ENCODE data around the gene TMEM117.

The TMEM117 gene

GRCh38 chr12:43935581-43935980 is 99.7 kb downstream of the TMEM117 start:
- Mint-ChIP-seq H3K27me3 (no peaks in the 10 kb centered on the region), H3K4me3 (no peak overlapping the region), H3K27ac (no peak overlapping the region), H3K4me1 (ENCODE audit: low read depth) (no peaks in the 10 kb centered on the region), H3K9me3 (peaks cover 13% of the 10 kb centered on the region), H3K36me3 (ENCODE audit: low read depth) (peaks cover 19% of the 10 kb centered on the region)
- DNase-seq: no peak

GRCh38 chr12:43937947-43938346 is 102.1 kb downstream of the TMEM117 start:
- H3K4me3 Mint-ChIP-seq: no peak overlapping the region
- H3K4me1 Mint-ChIP-seq (ENCODE audit: low read depth): no peaks in the 10 kb centered on the region
- no peaks in the 10 kb centered on the region for H3K36me3 Mint-ChIP-seq (ENCODE audit: low read depth)
- no peaks in the 10 kb centered on the region for H3K9me3 Mint-ChIP-seq
- no peak for DNase-seq
- H3K27me3 Mint-ChIP-seq: no peaks in the 10 kb centered on the region
- no peak overlapping the region for H3K27ac Mint-ChIP-seq

GRCh38 chr12:43942379-43942778 is 106.5 kb downstream of the TMEM117 start:
- H3K4me3 Mint-ChIP-seq: no peak overlapping the region
- H3K36me3 Mint-ChIP-seq (ENCODE audit: low read depth): peaks cover 3% of the 10 kb centered on the region
- no peaks in the 10 kb centered on the region for H3K4me1 Mint-ChIP-seq (ENCODE audit: low read depth)
- no peak overlapping the region for H3K27ac Mint-ChIP-seq
- H3K9me3 Mint-ChIP-seq: no peaks in the 10 kb centered on the region
- no peak for DNase-seq
- H3K27me3 Mint-ChIP-seq: no peaks in the 10 kb centered on the region

- H3K27ac Mint-ChIP-seq: no peak overlapping the region
- no peaks in the 10 kb centered on the region for H3K4me1 Mint-ChIP-seq (ENCODE audit: low read depth)
- peaks cover 16% of the 10 kb centered on the region for H3K36me3 Mint-ChIP-seq (ENCODE audit: low read depth)
- H3K4me3 Mint-ChIP-seq: no peak overlapping the region
- H3K9me3 Mint-ChIP-seq: no peaks in the 10 kb centered on the region
- H3K27me3 Mint-ChIP-seq: no peaks in the 10 kb centered on the region
- DNase-seq: no peak
Observed at GRCh38 chr12:43945983-43946382, 110.1 kb downstream of the TMEM117 start.

GRCh38 chr12:43951286-43951685 is 115.4 kb downstream of the TMEM117 start:
- H3K4me1 Mint-ChIP-seq (ENCODE audit: low read depth): peaks cover 7% of the 10 kb centered on the region
- no peak for DNase-seq
- peaks cover 18% of the 10 kb centered on the region for H3K36me3 Mint-ChIP-seq (ENCODE audit: low read depth)
- H3K4me3 Mint-ChIP-seq: no peak overlapping the region
- H3K27me3 Mint-ChIP-seq: no peaks in the 10 kb centered on the region
- H3K9me3 Mint-ChIP-seq: peaks cover 6% of the 10 kb centered on the region
- H3K27ac Mint-ChIP-seq: no peak overlapping the region

GRCh38 chr12:43957732-43958372 is 122.0 kb downstream of the TMEM117 start:
- H3K4me1 Mint-ChIP-seq (ENCODE audit: low read depth): peaks cover 7% of the 10 kb centered on the region
- H3K36me3 Mint-ChIP-seq (ENCODE audit: low read depth): no peaks in the 10 kb centered on the region
- H3K27ac Mint-ChIP-seq: no peak overlapping the region

GRCh38 chr12:43964033-43964432 is 128.2 kb downstream of the TMEM117 start:
- Mint-ChIP-seq H3K27me3 (no peaks in the 10 kb centered on the region), H3K27ac (no peak overlapping the region), H3K9me3 (peaks cover 9% of the 10 kb centered on the region), H3K36me3 (ENCODE audit: low read depth) (no peaks in the 10 kb centered on the region), H3K4me3 (no peak overlapping the region), H3K4me1 (ENCODE audit: low read depth) (no peaks in the 10 kb centered on the region)
- no peak for DNase-seq

More at GRCh38 chr12:43957732-43958372, 122.0 kb downstream of the TMEM117 start:
- H3K9me3 Mint-ChIP-seq: no peaks in the 10 kb centered on the region
- H3K4me3 Mint-ChIP-seq: no peak overlapping the region
- no peak for DNase-seq
- H3K27me3 Mint-ChIP-seq: no peaks in the 10 kb centered on the region

GRCh38 chr12:43964961-43965360 is 129.1 kb downstream of the TMEM117 start:
- H3K9me3 Mint-ChIP-seq: peaks cover 9% of the 10 kb centered on the region
- H3K27ac Mint-ChIP-seq: no peak overlapping the region
- DNase-seq: no peak
- no peaks in the 10 kb centered on the region for H3K4me1 Mint-ChIP-seq (ENCODE audit: low read depth)
- no peaks in the 10 kb centered on the region for H3K27me3 Mint-ChIP-seq
- H3K4me3 Mint-ChIP-seq: no peak overlapping the region
- H3K36me3 Mint-ChIP-seq (ENCODE audit: low read depth): no peaks in the 10 kb centered on the region

- peaks cover 9% of the 10 kb centered on the region for H3K9me3 Mint-ChIP-seq
- DNase-seq: no peak
- H3K27me3 Mint-ChIP-seq: no peaks in the 10 kb centered on the region
- H3K4me3 Mint-ChIP-seq: no peak overlapping the region
- H3K36me3 Mint-ChIP-seq (ENCODE audit: low read depth): no peaks in the 10 kb centered on the region
- no peaks in the 10 kb centered on the region for H3K4me1 Mint-ChIP-seq (ENCODE audit: low read depth)
- H3K27ac Mint-ChIP-seq: no peak overlapping the region
Observed at GRCh38 chr12:43965899-43966298, 130.0 kb downstream of the TMEM117 start.

- Mint-ChIP-seq H3K36me3 (ENCODE audit: low read depth) (peaks cover 2% of the 10 kb centered on the region), H3K27me3 (no peaks in the 10 kb centered on the region), H3K4me3 (no peak overlapping the region), H3K27ac (no peak overlapping the region), H3K4me1 (ENCODE audit: low read depth) (no peaks in the 10 kb centered on the region), H3K9me3 (peaks cover 13% of the 10 kb centered on the region)
- DNase-seq: no peak
Observed at GRCh38 chr12:43968736-43969135, 132.9 kb downstream of the TMEM117 start.

- Mint-ChIP-seq H3K4me1 (ENCODE audit: low read depth) (no peaks in the 10 kb centered on the region), H3K27ac (no peak overlapping the region), H3K27me3 (no peaks in the 10 kb centered on the region), H3K9me3 (peaks cover 13% of the 10 kb centered on the region), H3K4me3 (no peak overlapping the region), H3K36me3 (ENCODE audit: low read depth) (peaks cover 2% of the 10 kb centered on the region)
- no peak for DNase-seq
Observed at GRCh38 chr12:43969882-43970281, 134.0 kb downstream of the TMEM117 start.

- Mint-ChIP-seq H3K36me3 (ENCODE audit: low read depth) (peaks cover 9% of the 10 kb centered on the region), H3K9me3 (peaks cover 15% of the 10 kb centered on the region), H3K4me1 (ENCODE audit: low read depth) (no peaks in the 10 kb centered on the region), H3K27ac (no peak overlapping the region), H3K4me3 (no peak overlapping the region), H3K27me3 (no peaks in the 10 kb centered on the region)
- no peak for DNase-seq
Observed at GRCh38 chr12:43973385-43973784, 137.5 kb downstream of the TMEM117 start.

- H3K4me3 Mint-ChIP-seq: no peak overlapping the region
- no peaks in the 10 kb centered on the region for H3K27me3 Mint-ChIP-seq
- H3K4me1 Mint-ChIP-seq (ENCODE audit: low read depth): no peaks in the 10 kb centered on the region
- peaks cover 21% of the 10 kb centered on the region for H3K9me3 Mint-ChIP-seq
- no peak overlapping the region for H3K27ac Mint-ChIP-seq
- DNase-seq: no peak
- peaks cover 9% of the 10 kb centered on the region for H3K36me3 Mint-ChIP-seq (ENCODE audit: low read depth)
Observed at GRCh38 chr12:43973993-43974392, 138.1 kb downstream of the TMEM117 start.

GRCh38 chr12:43976027-43976426 is 140.1 kb downstream of the TMEM117 start:
- H3K4me1 Mint-ChIP-seq (ENCODE audit: low read depth): no peaks in the 10 kb centered on the region
- no peak overlapping the region for H3K4me3 Mint-ChIP-seq
- H3K27me3 Mint-ChIP-seq: no peaks in the 10 kb centered on the region
- no peak overlapping the region for H3K27ac Mint-ChIP-seq
- DNase-seq: no peak
- peaks cover 26% of the 10 kb centered on the region for H3K9me3 Mint-ChIP-seq
- H3K36me3 Mint-ChIP-seq (ENCODE audit: low read depth): peaks cover 9% of the 10 kb centered on the region

- Mint-ChIP-seq H3K4me3 (no peak overlapping the region), H3K9me3 (peaks cover 21% of the 10 kb centered on the region), H3K4me1 (ENCODE audit: low read depth) (no peaks in the 10 kb centered on the region), H3K36me3 (ENCODE audit: low read depth) (peaks cover 7% of the 10 kb centered on the region), H3K27ac (no peak overlapping the region), H3K27me3 (no peaks in the 10 kb centered on the region)
- no peak for DNase-seq
Observed at GRCh38 chr12:43978556-43978955, 142.7 kb downstream of the TMEM117 start.

GRCh38 chr12:43979450-43979849 is 143.6 kb downstream of the TMEM117 start:
- Mint-ChIP-seq H3K27ac (no peak overlapping the region), H3K36me3 (ENCODE audit: low read depth) (peaks cover 7% of the 10 kb centered on the region), H3K27me3 (no peaks in the 10 kb centered on the region), H3K4me1 (ENCODE audit: low read depth) (no peaks in the 10 kb centered on the region), H3K9me3 (peaks cover 21% of the 10 kb centered on the region), H3K4me3 (no peak overlapping the region)
- DNase-seq: no peak
